Fibroblast of lung (primary cell): ENCODE data around the gene ASPN. TPM values are rescaled to one million over a fixed set of nuclear protein-coding genes. Genes with fewer than 3 reads are reported as not detected.

Experiments
- DNase-seq, 2 donors: peaks; one replicate each; pipeline versions ENCODE4 v3.0.0 to v3.0.0-alpha.2; 2010; ENCODE audit warnings: low read depth in 2 of 2
- H2AFZ ChIP-seq: 2 replicates; pipeline ENCODE4 v1.5.1; 2012; ENCODE audit warnings: low read length, control low read depth, inconsistent platforms
- H3K27ac ChIP-seq: 2 replicates; pipeline ENCODE4 v1.5.1; 2011; ENCODE audit warnings: low read length, control low read depth; ENCODE audit not compliant: insufficient read depth
- H3K27me3 ChIP-seq: 2 replicates; pipeline ENCODE4 v1.5.1; 2011; ENCODE audit warnings: mild to moderate bottlenecking, low read length; ENCODE audit not compliant: control insufficient read depth, insufficient read depth
- H3K36me3 ChIP-seq: 2 replicates; pipeline ENCODE4 v1.5.1; 2011; ENCODE audit warnings: low read length; ENCODE audit not compliant: control insufficient read depth, insufficient read depth
- H3K4me1 ChIP-seq: 2 replicates; pipeline ENCODE4 v1.5.1; 2011; ENCODE audit warnings: low read length; ENCODE audit not compliant: control insufficient read depth, insufficient read depth; ENCODE audit errors: extremely low read depth
- H3K4me2 ChIP-seq: 2 replicates; pipeline ENCODE4 v1.5.1; 2011; ENCODE audit warnings: low read length, control low read depth; ENCODE audit not compliant: insufficient read depth; ENCODE audit errors: extremely low read depth
- H3K4me3 ChIP-seq, 4 experiments: fragments of 200-600 bp in 1 of 4; sonication (generic) in 1 of 4; replicated peaks in 1 of 4; 2 replicates each; pipeline ENCODE4 v1.5.1; 2011 to 2016; ENCODE audit warnings: low read length in 4 of 4, low read depth in 3 of 4, mild to moderate bottlenecking in 3 of 4, control low read depth in 2 of 4, inconsistent platforms in 1 of 4, mixed read lengths in 1 of 4; ENCODE audit not compliant: insufficient read depth in 1 of 4; ENCODE audit errors: control extremely low read depth in 1 of 4
- H3K79me2 ChIP-seq: 2 replicates; pipeline ENCODE4 v1.5.1; 2012; ENCODE audit warnings: mild to moderate bottlenecking, low read length, inconsistent platforms; ENCODE audit not compliant: control insufficient read depth, insufficient read depth
- H3K9ac ChIP-seq: 2 replicates; pipeline ENCODE4 v1.5.1; 2011; ENCODE audit warnings: mild to moderate bottlenecking, low read length, control low read depth; ENCODE audit not compliant: insufficient read depth
- H3K9me3 ChIP-seq: 2 replicates; pipeline ENCODE4 v1.5.1; 2012; ENCODE audit warnings: low read depth, low read length; ENCODE audit not compliant: control insufficient read depth, insufficient read depth
- H4K20me1 ChIP-seq: 2 replicates; pipeline ENCODE4 v1.5.1; 2011; ENCODE audit warnings: low read length; ENCODE audit not compliant: control insufficient read depth, insufficient read depth; ENCODE audit errors: extremely low read depth
- EZH2 ChIP-seq: IDR thresholded peaks from 2 replicates; pipeline ENCODE4 v1.5.1; 2012; ENCODE audit warnings: low read length, control low read depth, mild to moderate bottlenecking; ENCODE audit errors: missing control alignments
- polyA plus RNA-seq, 2 donors: library from polyadenylated mRNA; depleted of rRNA in 1 of 2; stranded (reverse) in 1 of 2; unstranded in 1 of 2; fragments of >200 nt; gene quantifications; 2 replicates each; pipeline ENCODE4 v1.2.1, GENCODE V29; 2011 to 2012; ENCODE audit warnings: missing spikeins in 1 of 2
- total RNA-seq: library from RNA; depleted of rRNA; stranded (reverse); fragments of >200 nt; gene quantifications from 2 replicates; pipeline ENCODE4 v1.2.1, GENCODE V29; 2014
- TF ChIP-seq, protein P1 (sequence below), 2 donors: IDR thresholded peaks in 1 of 2; conservative IDR thresholded peaks in 1 of 2; 1 replicate in 1 of 2; 2 replicates in 1 of 2; pipeline ENCODE4 v1.5.1; 2011 to 2012; ENCODE audit warnings: low read length in 2 of 2, control low read depth in 1 of 2, inconsistent platforms in 1 of 2, low read depth in 1 of 2, mild to moderate bottlenecking in 1 of 2

Gene ASPN
- total and polyA plus RNA-seq, 2 donors (not counting 1 experiment from before 2014, with no cell fraction given): 5.5 to 10.4 TPM

DNA sequence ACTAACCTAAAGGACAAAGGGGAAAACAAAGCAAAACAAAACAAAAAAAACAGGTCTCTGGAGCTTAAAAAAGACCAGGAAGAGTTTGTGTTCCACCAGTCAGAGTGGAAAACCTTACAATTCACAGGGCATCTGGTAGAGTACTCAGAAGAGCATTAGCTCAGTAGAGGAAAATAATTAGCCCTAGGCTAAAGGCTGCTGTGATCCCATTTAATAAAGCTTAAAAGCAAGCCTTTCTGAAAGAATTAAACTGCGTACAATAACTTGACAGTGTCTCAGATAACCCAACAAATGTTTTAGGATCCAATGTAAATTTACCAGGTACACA, 46.2 kb upstream of the ASPN start:
- Histone ChIP-seq H3K36me3 (no peaks in the 10 kb centered on the region), H3K9me3 (no peaks in the 10 kb centered on the region), H4K20me1 (no peaks in the 10 kb centered on the region), H3K27ac (no peak overlapping the region), H3K27me3 (no peaks in the 10 kb centered on the region), H3K4me2 (no peak overlapping the region), H2AFZ (no peak overlapping the region), H3K79me2 (no peaks in the 10 kb centered on the region), H3K4me3 (no peak overlapping the region), H3K9ac (no peak overlapping the region), H3K4me1 (no peaks in the 10 kb centered on the region)
- no peak for DNase-seq
- no peak for TF ChIP-seq EZH2
- TF ChIP-seq, protein P1, sequence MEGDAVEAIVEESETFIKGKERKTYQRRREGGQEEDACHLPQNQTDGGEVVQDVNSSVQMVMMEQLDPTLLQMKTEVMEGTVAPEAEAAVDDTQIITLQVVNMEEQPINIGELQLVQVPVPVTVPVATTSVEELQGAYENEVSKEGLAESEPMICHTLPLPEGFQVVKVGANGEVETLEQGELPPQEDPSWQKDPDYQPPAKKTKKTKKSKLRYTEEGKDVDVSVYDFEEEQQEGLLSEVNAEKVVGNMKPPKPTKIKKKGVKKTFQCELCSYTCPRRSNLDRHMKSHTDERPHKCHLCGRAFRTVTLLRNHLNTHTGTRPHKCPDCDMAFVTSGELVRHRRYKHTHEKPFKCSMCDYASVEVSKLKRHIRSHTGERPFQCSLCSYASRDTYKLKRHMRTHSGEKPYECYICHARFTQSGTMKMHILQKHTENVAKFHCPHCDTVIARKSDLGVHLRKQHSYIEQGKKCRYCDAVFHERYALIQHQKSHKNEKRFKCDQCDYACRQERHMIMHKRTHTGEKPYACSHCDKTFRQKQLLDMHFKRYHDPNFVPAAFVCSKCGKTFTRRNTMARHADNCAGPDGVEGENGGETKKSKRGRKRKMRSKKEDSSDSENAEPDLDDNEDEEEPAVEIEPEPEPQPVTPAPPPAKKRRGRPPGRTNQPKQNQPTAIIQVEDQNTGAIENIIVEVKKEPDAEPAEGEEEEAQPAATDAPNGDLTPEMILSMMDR (conservative IDR thresholded peaks at IDR 0.05 in 1 of 2, IDR thresholded peaks at IDR 0.05 in 1 of 2; ENCODE audit: low read depth in 1 of 2, low read length in 2 of 2): no peak

DNA sequence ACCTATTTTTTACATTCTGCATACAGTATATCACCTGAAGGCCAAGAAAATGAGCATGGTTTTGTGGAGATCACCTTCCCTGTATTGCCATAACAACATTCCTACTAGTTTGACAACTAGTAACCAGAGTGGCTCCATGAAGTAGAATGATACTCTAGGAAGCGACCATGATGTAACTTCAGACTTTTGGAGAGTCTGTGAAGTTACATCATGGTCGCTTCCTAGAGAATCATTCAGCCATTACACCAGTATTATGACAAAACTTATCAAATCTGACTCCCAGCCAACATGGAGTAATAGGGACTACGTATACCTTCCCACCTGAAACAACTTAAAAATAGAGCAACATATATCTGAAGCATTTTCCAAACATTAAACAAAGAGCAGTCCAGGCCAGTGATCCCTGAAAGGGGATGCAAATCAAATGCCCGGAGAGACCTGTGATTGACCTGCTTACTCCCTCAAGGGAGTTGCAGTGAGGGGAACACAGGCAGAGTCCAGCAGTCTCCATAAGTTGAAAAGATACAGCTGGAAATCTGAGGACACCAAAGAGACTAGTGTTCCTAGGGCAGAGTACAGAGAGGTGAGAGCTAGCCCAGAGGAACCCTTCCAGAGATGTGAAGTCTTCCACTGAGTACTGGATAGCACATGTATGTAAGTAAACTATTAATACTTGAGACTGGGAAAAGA, 45.7 kb upstream of the ASPN start:
- H3K36me3 ChIP-seq: no peaks in the 10 kb centered on the region
- H3K27me3 ChIP-seq: no peaks in the 10 kb centered on the region
- no peaks in the 10 kb centered on the region for H4K20me1 ChIP-seq
- no peak overlapping the region for H2AFZ ChIP-seq
- H3K27ac ChIP-seq: no peak overlapping the region
- TF ChIP-seq, protein P1 (conservative IDR thresholded peaks at IDR 0.05 in 1 of 2, IDR thresholded peaks at IDR 0.05 in 1 of 2; ENCODE audit: low read depth in 1 of 2, low read length in 2 of 2): no peak
- TF ChIP-seq EZH2: no peak
- H3K4me1 ChIP-seq: no peaks in the 10 kb centered on the region
- no peak overlapping the region for H3K4me2 ChIP-seq
- H3K9ac ChIP-seq: no peak overlapping the region
- no peaks in the 10 kb centered on the region for H3K79me2 ChIP-seq
- no peak overlapping the region for H3K4me3 ChIP-seq
- DNase-seq: no peak
- no peaks in the 10 kb centered on the region for H3K9me3 ChIP-seq

DNA sequence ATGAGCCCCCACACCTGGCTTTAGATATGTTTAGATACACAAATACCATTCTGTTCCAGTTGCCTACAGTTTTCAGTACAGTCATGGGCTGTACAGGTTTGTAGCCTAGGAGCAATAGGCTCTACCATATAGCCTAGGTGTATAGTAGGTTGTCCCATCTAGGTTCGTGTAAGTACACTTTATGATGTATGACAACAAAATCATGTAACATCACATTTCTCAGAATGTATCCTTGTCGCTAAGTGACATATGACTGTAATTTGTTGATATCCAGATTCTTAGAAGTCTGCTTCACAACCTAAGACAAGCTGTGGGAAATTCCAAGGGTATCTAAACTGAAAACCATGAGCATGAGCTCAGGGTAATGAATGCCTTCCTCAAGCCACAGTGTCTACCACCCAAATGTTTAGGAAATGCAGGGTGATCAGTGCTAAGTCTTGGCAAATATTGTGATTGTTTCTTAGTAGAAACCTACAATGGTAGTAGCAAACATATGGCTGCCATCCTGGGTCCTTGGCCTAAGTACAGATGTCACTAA, 45.1 kb upstream of the ASPN start:
- H3K27ac ChIP-seq: no peak overlapping the region
- TF ChIP-seq, protein P1 (conservative IDR thresholded peaks at IDR 0.05 in 1 of 2, IDR thresholded peaks at IDR 0.05 in 1 of 2; ENCODE audit: low read depth in 1 of 2, low read length in 2 of 2): no peak
- TF ChIP-seq EZH2: no peak
- H4K20me1 ChIP-seq: no peaks in the 10 kb centered on the region
- H3K27me3 ChIP-seq: no peaks in the 10 kb centered on the region
- no peaks in the 10 kb centered on the region for H3K9me3 ChIP-seq
- no peak overlapping the region for H3K4me2 ChIP-seq
- no peak for DNase-seq
- H3K4me1 ChIP-seq: no peaks in the 10 kb centered on the region
- H3K4me3 ChIP-seq: no peak overlapping the region
- H3K79me2 ChIP-seq: no peaks in the 10 kb centered on the region
- H3K9ac ChIP-seq: no peak overlapping the region
- H3K36me3 ChIP-seq: no peaks in the 10 kb centered on the region
- no peak overlapping the region for H2AFZ ChIP-seq
